SK-N-MC (cell line): ENCODE data around the gene MEOX1.

Experiments used
- EZH2 ChIP-seq: fragments of 200-600 bp; sonication (generic); IDR thresholded peaks from one replicate; pipeline ENCODE4 v1.6.1; 2017; ENCODE audit warnings: antibody characterized with exemption
- FOXP2 ChIP-seq: optimal IDR thresholded peaks from 2 replicates; pipeline ENCODE3; 2011; ENCODE audit warnings: mild to moderate bottlenecking, moderate library complexity; ENCODE audit not compliant: insufficient read depth; ENCODE audit errors: extremely low read length, control extremely low read depth
- POLR2AphosphoS5 ChIP-seq: IDR thresholded peaks from 2 replicates; pipeline ENCODE4 v1.6.1; 2012; ENCODE audit warnings: mild to moderate bottlenecking, low read depth, low read length, borderline replicate concordance

GRCh38 chr17:43634591-43635125 lies 27.1 kb downstream of the MEOX1 start:
- TF ChIP-seq POLR2AphosphoS5 = no peak
- TF ChIP-seq EZH2 = no peak
- no peak for TF ChIP-seq FOXP2
